Thoracic aorta (tissue), 2 donors: ENCODE results near the gene OBSCN. TPM values are rescaled to one million over a fixed set of nuclear protein-coding genes. Genes with fewer than 3 reads are reported as not detected.

Experiments
- ATAC-seq: fragments of 150-250 bp; one replicate; pipeline ENCODE4 v1.8.0; 2017; ENCODE audit warnings: low read depth; ENCODE audit not compliant: insufficient number of reproducible peaks, low FRiP score
- DNase-seq: peaks from one replicate; pipeline ENCODE4 v3.0.0-alpha.2; 2020; ENCODE audit warnings: low spot score
- H3K27ac ChIP-seq, 2 donors: fragments of 200-600 bp; sonication (generic); 1 replicate in 1 of 2; 2 replicates in 1 of 2; pipeline ENCODE4 v1.5.1; 2016; ENCODE audit warnings: mild to moderate bottlenecking in 2 of 2, moderate library complexity in 2 of 2
- H3K27me3 ChIP-seq: fragments of 200-600 bp; sonication (generic); replicated peaks from 2 replicates; pipeline ENCODE4 v1.6.0; 2016; ENCODE audit warnings: mild to moderate bottlenecking; ENCODE audit not compliant: insufficient read depth
- H3K36me3 ChIP-seq: fragments of 200-600 bp; sonication (generic); one replicate; pipeline ENCODE4 v1.5.1; 2016
- H3K4me1 ChIP-seq, 2 donors: fragments of 200-600 bp; sonication (generic); 1 replicate in 1 of 2; 2 replicates in 1 of 2; pipeline versions ENCODE4 v1.5.1 to v1.6.0; 2016; ENCODE audit warnings: low read depth in 2 of 2, mild to moderate bottlenecking in 1 of 2; ENCODE audit not compliant: control insufficient read depth in 1 of 2
- H3K4me3 ChIP-seq: fragments of 200-600 bp; sonication (generic); 2 replicates; pipeline ENCODE4 v1.5.1; 2016; ENCODE audit warnings: mild to moderate bottlenecking
- H3K9me3 ChIP-seq: fragments of 200-600 bp; sonication (generic); 2 replicates; pipeline ENCODE4 v1.5.1; 2016
- CTCF ChIP-seq: fragments of 200-600 bp; sonication (generic); IDR thresholded peaks from one replicate; pipeline ENCODE4 v1.5.1; 2019; ENCODE audit warnings: antibody characterized with exemption
- total RNA-seq, 2 donors: library from RNA; depleted of rRNA; stranded (reverse); fragments of >200 nt; gene quantifications; one replicate each; pipeline versions ENCODE4 v1.1.0 to v1.2.3, GENCODE V29; 2016

Gene OBSCN
- total RNA-seq, 2 donors from 2014 or later = 22.3 to 40.2 TPM

DNA sequence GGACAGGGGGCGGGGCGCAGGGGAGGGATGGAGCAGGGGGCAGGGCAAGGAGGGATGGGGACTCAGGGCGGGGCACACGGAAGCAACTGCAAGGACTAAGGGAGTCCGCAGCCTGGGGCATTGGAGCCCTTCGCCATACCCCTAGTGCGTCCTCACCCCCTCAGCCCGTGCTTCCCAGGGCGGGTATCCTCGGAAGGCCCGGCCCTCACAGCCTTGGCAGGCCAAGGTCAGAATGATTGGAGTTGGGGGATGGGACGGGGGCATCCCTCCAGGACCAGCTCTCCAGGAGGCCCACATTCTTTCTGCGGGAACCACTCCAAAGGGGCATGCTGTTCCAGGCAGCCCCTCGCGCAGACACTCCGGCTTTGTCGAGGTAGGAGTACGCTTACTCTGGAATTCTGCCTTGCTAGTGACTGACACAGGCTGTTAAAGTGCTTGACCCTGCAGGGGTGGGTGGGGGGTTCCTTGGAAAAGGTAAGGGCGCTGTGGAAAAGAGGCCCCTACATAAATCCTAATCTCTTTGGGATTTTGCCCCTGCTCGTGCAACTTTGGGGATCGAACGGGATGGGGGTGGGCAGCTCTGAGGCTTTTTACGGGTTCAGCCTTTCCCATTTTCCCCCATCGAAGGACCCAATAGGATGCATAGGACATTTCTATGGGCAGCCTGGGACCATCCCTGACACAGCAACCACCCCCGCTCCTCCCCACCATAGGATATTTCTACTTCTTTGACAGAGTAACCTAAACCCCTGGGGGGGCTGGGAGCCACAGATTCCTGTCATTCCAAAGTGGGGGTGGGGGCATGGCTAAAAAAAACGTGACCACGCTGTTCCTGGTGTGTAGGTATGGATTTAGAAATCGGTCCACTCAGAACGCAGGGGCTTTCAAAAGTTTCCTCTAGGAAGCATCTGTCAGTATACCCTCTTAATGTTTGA, 199.5 kb downstream of the OBSCN start:
- peaks cover 22 to 42% of the 10 kb centered on the region in 2 donors for H3K4me1 ChIP-seq
- no peak for TF ChIP-seq CTCF
- no peaks in the 10 kb centered on the region for H3K9me3 ChIP-seq
- peak overlapping the region; percentile 98 for H3K4me3 ChIP-seq
- H3K27ac ChIP-seq = peak overlapping the region in 1 of 2 donors; percentile 39
- H3K27me3 ChIP-seq = no peaks in the 10 kb centered on the region
- DNase-seq = no peak
- H3K36me3 ChIP-seq = no peaks in the 10 kb centered on the region
- no peak for ATAC-seq

- Histone ChIP-seq H3K9me3 (no peaks in the 10 kb centered on the region), H3K4me1 (peaks cover 22 to 39% of the 10 kb centered on the region in 2 donors), H3K4me3 (no peak overlapping the region), H3K27me3 (no peaks in the 10 kb centered on the region), H3K27ac (no peak overlapping the region), H3K36me3 (no peaks in the 10 kb centered on the region)
- no peak for DNase-seq
- TF ChIP-seq CTCF = no peak
- ATAC-seq = no peak
Observed at GRCh38 chr1:228408041-228408868, 200.4 kb downstream of the OBSCN start.

- H3K4me3 ChIP-seq = no peak overlapping the region
- no peak for ATAC-seq
- H3K9me3 ChIP-seq = no peaks in the 10 kb centered on the region
- no peak for DNase-seq
- H3K36me3 ChIP-seq = no peaks in the 10 kb centered on the region
- H3K27me3 ChIP-seq = no peaks in the 10 kb centered on the region
- H3K27ac ChIP-seq = no peak overlapping the region
- TF ChIP-seq CTCF = no peak
- peaks cover 22 to 30% of the 10 kb centered on the region in 2 donors for H3K4me1 ChIP-seq
Observed at GRCh38 chr1:228408869-228409805, 201.3 kb downstream of the OBSCN start.

DNA sequence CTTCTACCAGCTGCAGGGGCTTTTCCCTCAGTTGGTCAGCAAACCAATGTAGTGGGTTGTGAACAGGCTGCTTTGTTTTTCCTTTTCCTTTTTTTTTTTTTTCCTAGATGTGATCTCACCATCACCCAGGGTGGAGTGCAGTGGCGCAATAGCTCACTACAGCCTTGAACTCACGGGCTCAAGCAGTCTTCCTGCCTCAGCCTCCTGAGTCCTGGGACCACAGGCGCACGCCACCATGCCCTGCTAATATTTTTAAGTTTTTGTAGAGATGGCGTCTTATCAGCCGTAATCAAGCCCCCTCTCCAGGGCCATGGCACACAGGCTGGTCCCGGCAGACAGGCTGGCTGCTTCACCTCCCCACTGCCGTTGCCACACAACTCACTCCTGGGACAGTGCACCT, 202.2 kb downstream of the OBSCN start:
- Histone ChIP-seq H3K4me1 (peaks cover 17 to 22% of the 10 kb centered on the region in 2 donors), H3K36me3 (no peaks in the 10 kb centered on the region), H3K4me3 (no peak overlapping the region), H3K27ac (no peak overlapping the region), H3K27me3 (no peaks in the 10 kb centered on the region), H3K9me3 (no peaks in the 10 kb centered on the region)
- DNase-seq (no peak), ATAC-seq (no peak)
- no peak for TF ChIP-seq CTCF
